Mammary epithelial cell (primary cell): ENCODE results near the gene PTPRR.

Experiments
- CTCF ChIP-seq, 2 donors: IDR thresholded peaks in 1 of 2; conservative IDR thresholded peaks in 1 of 2; 2 replicates each; pipeline ENCODE4 v1.5.1; 2011 to 2012; ENCODE audit warnings: inconsistent platforms in 2 of 2, low read length in 2 of 2, mild to moderate bottlenecking in 2 of 2, control low read depth in 1 of 2, low read depth in 1 of 2; ENCODE audit not compliant: insufficient read depth in 1 of 2; ENCODE audit errors: extremely low read depth in 1 of 2
- EZH2 ChIP-seq: IDR thresholded peaks from 2 replicates; pipeline ENCODE4 v1.6.1; 2012; ENCODE audit warnings: low read length, inconsistent platforms, borderline replicate concordance

GRCh38 chr12:70756791-70757190, 163.7 kb downstream of the PTPRR start:
- TF ChIP-seq CTCF (conservative IDR thresholded peaks at IDR 0.05 in 1 of 2, IDR thresholded peaks at IDR 0.05 in 1 of 2; ENCODE audit: extremely low read depth in 1 of 2, insufficient read depth in 1 of 2, low read depth in 1 of 2, low read length in 2 of 2) (no peak), EZH2 (no peak)
